ENCODE results near the gene ACAP2.
"Not testable (repeated sequence)": the region's sequence is repeated elsewhere in the genome, so short reads cannot be mapped to it uniquely, and the experiment has no call there.

ACAP2 gene

GRCh38 chr3:195423818-195424217, 19.0 kb downstream of the ACAP2 start:
- Mint-ChIP-seq H3K36me3 (ENCODE audit: low read depth) (peaks cover 3% of the 10 kb centered on the region), H3K9me3 (no peaks in the 10 kb centered on the region), H3K4me1 (ENCODE audit: low read depth) (peaks cover 62% of the 10 kb centered on the region), H3K27ac (no peak overlapping the region), H3K4me3 (no peak overlapping the region), H3K27me3 (no peaks in the 10 kb centered on the region)
- no peak for DNase-seq

GRCh38 chr3:195421400-195421799, 21.4 kb downstream of the ACAP2 start:
- Mint-ChIP-seq H3K27me3 (no peaks in the 10 kb centered on the region), H3K4me1 (ENCODE audit: low read depth) (peaks cover 62% of the 10 kb centered on the region), H3K9me3 (no peaks in the 10 kb centered on the region), H3K36me3 (ENCODE audit: low read depth) (peaks cover under 1% of the 10 kb centered on the region), H3K4me3 (no peak overlapping the region), H3K27ac (no peak overlapping the region)
- no peak for DNase-seq

- H3K27ac Mint-ChIP-seq, result no peak overlapping the region
Observed at GRCh38 chr3:195416795-195417194, 26.0 kb downstream of the ACAP2 start.

GRCh38 chr3:195411836-195412235, 31.0 kb downstream of the ACAP2 start:
- no peak overlapping the region for H3K27ac Mint-ChIP-seq
- peaks cover 71% of the 10 kb centered on the region for H3K4me1 Mint-ChIP-seq (ENCODE audit: low read depth)
- DNase-seq, result no peak
- H3K36me3 Mint-ChIP-seq (ENCODE audit: low read depth), result peaks cover 42% of the 10 kb centered on the region
- no peaks in the 10 kb centered on the region for H3K9me3 Mint-ChIP-seq
- no peak overlapping the region for H3K4me3 Mint-ChIP-seq
- no peaks in the 10 kb centered on the region for H3K27me3 Mint-ChIP-seq

More at GRCh38 chr3:195416795-195417194, 26.0 kb downstream of the ACAP2 start:
- no peak for DNase-seq
- no peaks in the 10 kb centered on the region for H3K9me3 Mint-ChIP-seq
- peaks cover 60% of the 10 kb centered on the region for H3K4me1 Mint-ChIP-seq (ENCODE audit: low read depth)
- peaks cover 5% of the 10 kb centered on the region for H3K36me3 Mint-ChIP-seq (ENCODE audit: low read depth)
- no peaks in the 10 kb centered on the region for H3K27me3 Mint-ChIP-seq
- H3K4me3 Mint-ChIP-seq, result no peak overlapping the region

- H3K4me3 Mint-ChIP-seq, result no peak overlapping the region
- H3K4me1 Mint-ChIP-seq (ENCODE audit: low read depth), result peaks cover 74% of the 10 kb centered on the region
- no peak overlapping the region for H3K27ac Mint-ChIP-seq
- H3K27me3 Mint-ChIP-seq, result no peaks in the 10 kb centered on the region
- peaks cover 52% of the 10 kb centered on the region for H3K36me3 Mint-ChIP-seq (ENCODE audit: low read depth)
- no peaks in the 10 kb centered on the region for H3K9me3 Mint-ChIP-seq
- DNase-seq, result no peak
Observed at GRCh38 chr3:195410546-195410945, 32.3 kb downstream of the ACAP2 start.

GRCh38 chr3:195407531-195408409, 35.0 kb downstream of the ACAP2 start:
- H3K9me3 Mint-ChIP-seq, result no peaks in the 10 kb centered on the region
- peak overlapping the region; percentile 48 for H3K4me3 Mint-ChIP-seq
- H3K36me3 Mint-ChIP-seq (ENCODE audit: low read depth), result peaks cover 52% of the 10 kb centered on the region
- H3K27ac Mint-ChIP-seq, result peak overlapping the region; percentile 92
- peaks cover 58% of the 10 kb centered on the region for H3K4me1 Mint-ChIP-seq (ENCODE audit: low read depth)
- peak; percentile 44 for DNase-seq
- H3K27me3 Mint-ChIP-seq, result no peaks in the 10 kb centered on the region

- Mint-ChIP-seq H3K27ac (no peak overlapping the region), H3K36me3 (ENCODE audit: low read depth) (peaks cover 38% of the 10 kb centered on the region), H3K4me3 (no peak overlapping the region), H3K4me1 (ENCODE audit: low read depth) (peaks cover 63% of the 10 kb centered on the region), H3K27me3 (no peaks in the 10 kb centered on the region), H3K9me3 (no peaks in the 10 kb centered on the region)
- no peak for DNase-seq
Observed at GRCh38 chr3:195405651-195406050, 37.2 kb downstream of the ACAP2 start.

- Mint-ChIP-seq H3K36me3 (ENCODE audit: low read depth) (peaks cover 27% of the 10 kb centered on the region), H3K4me1 (ENCODE audit: low read depth) (peaks cover 59% of the 10 kb centered on the region)
- DNase-seq, result no peak
Observed at GRCh38 chr3:195403841-195404408, 38.9 kb downstream of the ACAP2 start.

GRCh38 chr3:195403244-195403643, 39.6 kb downstream of the ACAP2 start:
- Mint-ChIP-seq H3K27ac (no peak overlapping the region), H3K36me3 (ENCODE audit: low read depth) (peaks cover 21% of the 10 kb centered on the region), H3K4me1 (ENCODE audit: low read depth) (peaks cover 56% of the 10 kb centered on the region), H3K27me3 (no peaks in the 10 kb centered on the region), H3K4me3 (no peak overlapping the region), H3K9me3 (no peaks in the 10 kb centered on the region)
- DNase-seq, result no peak

More at GRCh38 chr3:195403841-195404408, 38.9 kb downstream of the ACAP2 start:
- Mint-ChIP-seq H3K27me3 (no peaks in the 10 kb centered on the region), H3K9me3 (no peaks in the 10 kb centered on the region), H3K4me3 (no peak overlapping the region), H3K27ac (no peak overlapping the region)

- H3K9me3 Mint-ChIP-seq, result no peaks in the 10 kb centered on the region
- no peak overlapping the region for H3K4me3 Mint-ChIP-seq
- H3K27ac Mint-ChIP-seq, result no peak overlapping the region
- DNase-seq, result no peak
- peaks cover 56% of the 10 kb centered on the region for H3K4me1 Mint-ChIP-seq (ENCODE audit: low read depth)
- H3K36me3 Mint-ChIP-seq (ENCODE audit: low read depth), result peaks cover 12% of the 10 kb centered on the region
- no peaks in the 10 kb centered on the region for H3K27me3 Mint-ChIP-seq
Observed at GRCh38 chr3:195401943-195402342, 40.9 kb downstream of the ACAP2 start.

- not testable (repeated sequence) for DNase-seq; H3K27ac Mint-ChIP-seq; H3K36me3 Mint-ChIP-seq (ENCODE audit: low read depth); H3K9me3 Mint-ChIP-seq; H3K4me3 Mint-ChIP-seq; H3K27me3 Mint-ChIP-seq
- peaks cover 51% of the 10 kb centered on the region for H3K4me1 Mint-ChIP-seq (ENCODE audit: low read depth)
Observed at GRCh38 chr3:195398460-195398859, 44.4 kb downstream of the ACAP2 start.

- Mint-ChIP-seq H3K4me3 (no peak overlapping the region), H3K9me3 (no peaks in the 10 kb centered on the region), H3K36me3 (ENCODE audit: low read depth) (peaks cover under 1% of the 10 kb centered on the region), H3K4me1 (ENCODE audit: low read depth) (peaks cover 59% of the 10 kb centered on the region), H3K27ac (no peak overlapping the region), H3K27me3 (no peaks in the 10 kb centered on the region)
- DNase-seq, result no peak
Observed at GRCh38 chr3:195397524-195397923, 45.3 kb downstream of the ACAP2 start.

- H3K27ac Mint-ChIP-seq, result no peak overlapping the region
- no peak for DNase-seq
- H3K4me1 Mint-ChIP-seq (ENCODE audit: low read depth), result peaks cover 44% of the 10 kb centered on the region
- H3K4me3 Mint-ChIP-seq, result no peak overlapping the region
- H3K27me3 Mint-ChIP-seq, result no peaks in the 10 kb centered on the region
- no peaks in the 10 kb centered on the region for H3K9me3 Mint-ChIP-seq
- peaks cover 6% of the 10 kb centered on the region for H3K36me3 Mint-ChIP-seq (ENCODE audit: low read depth)
Observed at GRCh38 chr3:195395208-195395816, 47.5 kb downstream of the ACAP2 start.

- DNase-seq, result no peak
- H3K36me3 Mint-ChIP-seq (ENCODE audit: low read depth), result peaks cover 7% of the 10 kb centered on the region
- H3K4me3 Mint-ChIP-seq, result no peak overlapping the region
- no peaks in the 10 kb centered on the region for H3K27me3 Mint-ChIP-seq
- peaks cover 42% of the 10 kb centered on the region for H3K4me1 Mint-ChIP-seq (ENCODE audit: low read depth)
- no peak overlapping the region for H3K27ac Mint-ChIP-seq
- no peaks in the 10 kb centered on the region for H3K9me3 Mint-ChIP-seq
Observed at GRCh38 chr3:195394700-195395099, 48.1 kb downstream of the ACAP2 start.

- peaks cover 38% of the 10 kb centered on the region for H3K4me1 Mint-ChIP-seq (ENCODE audit: low read depth)
- H3K27me3 Mint-ChIP-seq, result no peaks in the 10 kb centered on the region
- H3K36me3 Mint-ChIP-seq (ENCODE audit: low read depth), result peaks cover 7% of the 10 kb centered on the region
- H3K9me3 Mint-ChIP-seq, result no peaks in the 10 kb centered on the region
- no peak for DNase-seq
- no peak overlapping the region for H3K27ac Mint-ChIP-seq
- no peak overlapping the region for H3K4me3 Mint-ChIP-seq
Observed at GRCh38 chr3:195394024-195394423, 48.8 kb downstream of the ACAP2 start.
